Inferior parietal cortex (tissue), 1 donor: ENCODE data around the gene SC5D.
A peak's percentile ranks its signal among the peaks of the same experiment; 100 is the strongest.

Experiments used
- DNase-seq: peaks from one replicate; pipeline ENCODE4 v3.0.0-alpha.2; 2016; ENCODE audit errors: extremely low spot score

The SC5D gene

DNA sequence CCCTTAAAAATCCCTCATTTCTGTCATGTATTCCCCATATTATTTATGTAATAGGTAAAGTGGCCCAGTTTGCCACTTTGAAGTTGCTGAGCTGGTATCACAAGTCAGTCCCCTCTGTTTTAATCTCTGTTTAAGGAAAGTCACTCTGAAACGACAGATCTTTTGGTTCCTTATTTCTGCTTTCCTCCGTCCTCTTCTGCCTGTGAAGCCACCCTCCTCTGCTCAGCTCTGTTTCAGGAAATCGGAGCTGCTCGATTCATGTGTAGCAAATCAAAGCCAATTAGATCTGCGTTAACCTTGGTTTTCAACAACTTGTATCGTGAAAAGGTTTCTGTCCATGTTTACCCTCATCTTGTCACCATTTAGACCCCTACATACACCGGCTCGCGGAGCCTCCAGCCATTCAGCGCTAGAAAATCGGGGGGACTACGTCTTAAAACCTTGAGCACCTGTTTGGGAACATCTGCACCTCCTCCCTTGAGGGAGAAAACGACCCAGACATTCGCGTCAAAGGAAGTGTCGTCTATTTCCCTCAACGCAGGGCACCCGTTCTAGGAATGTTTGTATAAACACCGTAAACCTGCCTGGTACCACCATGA, 576 bp upstream of the SC5D start:
- DNase-seq = no peak

DNA sequence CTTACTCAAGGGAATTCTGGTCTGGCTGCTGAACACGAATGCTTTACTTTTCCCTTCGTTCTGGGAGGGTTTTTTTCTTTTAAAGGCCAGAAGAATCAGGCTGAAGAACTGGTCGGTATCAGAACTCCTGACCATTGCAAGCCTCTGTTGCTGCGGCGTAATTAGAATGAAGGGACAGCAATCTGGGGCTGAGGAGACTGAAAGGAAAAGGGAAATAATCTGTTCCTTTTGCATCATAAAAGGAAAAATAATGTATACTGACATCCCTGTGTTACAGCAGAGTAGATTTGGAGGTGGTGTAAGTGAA, 670 bp downstream of the SC5D start:
- peak; percentile 42 for DNase-seq

DNA sequence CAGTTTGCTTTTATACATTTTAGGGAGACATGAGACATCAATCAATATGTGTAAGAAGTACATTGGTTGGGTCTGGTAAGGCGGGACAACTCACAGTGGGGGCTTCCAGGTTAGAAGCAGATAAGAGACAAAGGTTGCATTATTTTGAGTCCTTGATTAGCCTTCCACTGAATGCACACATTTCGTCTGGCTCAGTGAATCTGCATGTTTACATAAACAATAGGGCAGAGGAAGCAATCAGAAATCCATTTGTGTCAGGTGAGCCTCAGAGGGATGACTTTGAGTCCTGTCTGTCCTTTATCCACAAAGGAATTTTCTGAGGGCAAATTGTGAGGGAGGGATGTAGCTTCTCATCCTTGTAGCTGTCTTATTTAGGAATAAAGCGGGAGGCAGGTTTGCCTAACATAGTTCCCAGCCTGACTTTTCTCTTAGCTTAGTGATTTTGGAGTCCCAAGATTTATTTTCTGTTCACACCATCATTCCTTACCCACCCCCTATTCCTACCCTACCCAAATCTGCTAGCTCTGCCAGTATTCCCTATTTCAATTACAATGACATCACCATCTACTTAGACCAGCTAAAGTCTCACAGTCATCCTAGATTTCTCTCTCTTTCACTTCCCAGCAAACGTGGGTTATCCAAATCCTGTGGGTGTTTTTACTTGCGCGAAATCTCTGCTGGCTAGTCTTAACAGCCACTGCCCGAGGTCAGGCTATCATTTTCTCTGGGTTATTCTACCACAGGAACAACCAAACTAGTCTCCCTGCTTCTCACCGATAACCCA, 2.9 kb downstream of the SC5D start:
- no peak for DNase-seq

DNA sequence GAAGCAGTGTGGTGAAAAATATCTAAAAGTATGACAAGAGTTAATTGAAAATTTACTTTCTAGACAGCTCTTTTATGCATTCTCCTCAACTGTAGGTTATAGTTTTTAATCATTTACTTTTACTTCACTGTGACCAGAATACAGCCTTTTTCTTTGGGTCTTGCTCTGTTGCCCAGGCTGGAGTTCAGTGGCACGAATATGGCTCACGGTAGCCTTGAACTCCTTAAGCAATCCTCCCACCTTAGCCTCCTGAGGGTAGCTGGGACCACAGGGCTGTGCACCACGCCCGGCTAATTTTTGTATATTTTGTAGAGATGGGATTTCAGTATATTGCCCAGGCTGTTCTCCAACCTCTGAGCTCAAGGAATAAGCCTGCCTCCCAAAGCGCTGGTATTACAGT, 5.3 kb downstream of the SC5D start:
- no peak for DNase-seq

DNA sequence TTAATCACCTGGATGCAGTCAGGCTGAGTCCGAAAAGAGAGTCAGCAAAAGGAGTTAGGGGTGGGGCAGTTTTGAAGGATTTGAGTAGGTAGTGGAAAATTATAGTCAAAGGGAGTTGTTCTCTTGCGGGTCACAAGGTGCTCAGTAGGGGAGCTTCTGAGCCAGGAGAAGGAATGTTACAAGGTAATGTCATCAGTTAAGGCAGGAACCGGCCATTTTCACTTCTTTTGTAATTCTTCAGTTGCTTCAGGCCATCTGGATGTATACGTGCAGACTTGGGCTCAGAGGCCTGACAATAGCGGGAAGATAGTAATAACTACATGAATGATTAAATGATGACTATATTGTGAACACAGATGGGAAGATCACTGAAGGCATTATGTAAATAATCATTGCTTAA, 6.2 kb downstream of the SC5D start:
- no peak for DNase-seq

DNA sequence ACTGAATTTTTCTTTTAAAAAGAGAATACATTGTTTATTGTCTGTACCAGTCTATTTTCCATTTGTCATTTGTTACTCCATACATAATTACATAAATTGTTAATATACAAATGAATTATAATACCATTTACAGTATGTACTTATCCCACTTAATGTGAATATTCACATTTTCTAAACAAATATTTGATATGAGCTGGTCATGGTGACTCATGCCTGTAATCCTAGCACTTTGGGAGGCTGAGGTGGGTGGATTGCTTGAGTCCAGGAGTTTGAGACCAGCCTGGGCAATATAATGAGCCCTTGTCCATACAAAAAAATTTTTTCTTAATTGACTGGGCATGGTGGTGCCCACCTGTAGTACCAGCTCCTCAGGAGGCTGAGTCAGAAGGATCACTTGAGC, 6.8 kb downstream of the SC5D start:
- DNase-seq = no peak

DNA sequence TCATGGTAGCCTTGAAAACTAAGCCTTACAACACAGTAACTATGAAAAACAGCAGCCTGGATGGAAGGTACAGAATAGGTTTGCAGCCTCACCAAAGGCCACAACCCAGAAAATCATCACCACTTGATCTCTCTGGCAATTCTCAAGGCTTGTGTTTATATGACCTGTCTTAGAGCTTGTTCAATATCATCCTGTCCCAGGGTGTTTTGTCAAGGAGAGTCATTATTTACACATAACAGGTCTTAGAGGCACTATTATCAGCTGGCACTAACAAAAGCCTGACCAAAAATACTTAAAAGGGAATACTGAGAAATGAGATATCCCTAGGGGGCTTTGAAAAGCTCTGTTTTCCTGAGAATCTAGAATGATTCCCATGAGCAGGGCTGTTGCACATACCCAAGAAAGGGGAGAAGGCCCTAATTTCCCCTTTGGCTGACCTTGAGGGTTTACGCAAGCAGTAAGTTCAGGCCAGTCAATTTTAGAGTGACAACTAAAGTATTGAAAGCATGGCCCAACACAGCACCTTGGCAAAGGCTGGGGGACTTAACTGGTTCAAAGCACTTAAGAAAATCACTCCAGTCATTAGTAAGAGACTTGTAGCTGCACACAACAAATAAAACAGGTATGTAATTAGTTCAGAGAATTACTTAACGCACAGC, 7.9 kb downstream of the SC5D start:
- no peak for DNase-seq

DNA sequence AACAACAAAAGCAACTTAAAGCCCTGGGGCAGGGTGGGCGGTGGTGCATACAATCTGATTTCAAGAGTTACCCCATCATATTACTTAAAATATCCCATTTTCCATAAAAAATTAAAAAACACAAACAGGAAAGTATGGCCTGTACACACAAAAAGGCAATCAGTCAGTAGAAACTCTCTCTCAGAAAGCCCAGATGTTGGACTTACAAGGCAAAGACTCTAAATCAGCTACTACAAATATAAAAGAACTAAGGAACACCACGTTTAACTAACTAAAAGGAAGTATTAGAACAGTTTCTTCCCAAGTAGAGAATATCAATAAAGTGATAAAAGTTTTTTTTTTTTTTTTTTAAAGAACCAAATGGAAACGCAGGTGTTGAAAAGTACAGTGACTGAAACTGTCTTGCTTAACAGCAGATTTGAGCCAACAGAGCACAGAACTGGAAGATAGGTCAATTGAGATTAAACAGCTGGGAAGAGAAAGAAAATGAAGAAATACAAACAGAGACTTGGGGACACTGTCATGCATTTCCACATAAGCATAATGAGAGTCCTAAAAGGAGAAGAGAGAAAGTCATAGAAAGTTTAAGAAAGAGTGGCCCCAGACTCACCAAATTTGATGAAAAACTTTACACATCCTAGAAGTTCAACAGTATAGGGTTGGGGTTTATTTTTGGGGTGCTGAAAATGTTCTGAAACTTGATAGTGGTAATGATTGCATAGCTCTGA, 8.6 kb downstream of the SC5D start:
- DNase-seq = no peak

DNA sequence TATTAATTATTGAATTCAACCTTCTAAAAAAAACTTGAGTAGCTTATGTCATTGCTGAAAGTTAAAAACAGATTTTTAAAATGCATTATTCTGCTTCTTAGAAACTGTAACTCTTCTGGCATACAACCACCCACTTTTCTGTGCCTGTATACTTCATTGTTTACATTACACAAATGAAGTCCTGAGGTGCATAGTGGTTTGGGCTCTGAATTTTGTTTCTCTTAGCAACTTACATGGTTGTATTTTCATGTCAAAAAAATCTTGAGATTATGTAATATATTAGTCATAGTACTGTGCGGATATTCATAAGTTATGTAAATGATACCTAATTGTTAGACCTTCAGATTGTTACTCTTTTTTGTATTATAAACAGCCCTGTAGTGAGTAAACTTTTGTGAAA, 12.2 kb downstream of the SC5D start:
- no peak for DNase-seq

DNA sequence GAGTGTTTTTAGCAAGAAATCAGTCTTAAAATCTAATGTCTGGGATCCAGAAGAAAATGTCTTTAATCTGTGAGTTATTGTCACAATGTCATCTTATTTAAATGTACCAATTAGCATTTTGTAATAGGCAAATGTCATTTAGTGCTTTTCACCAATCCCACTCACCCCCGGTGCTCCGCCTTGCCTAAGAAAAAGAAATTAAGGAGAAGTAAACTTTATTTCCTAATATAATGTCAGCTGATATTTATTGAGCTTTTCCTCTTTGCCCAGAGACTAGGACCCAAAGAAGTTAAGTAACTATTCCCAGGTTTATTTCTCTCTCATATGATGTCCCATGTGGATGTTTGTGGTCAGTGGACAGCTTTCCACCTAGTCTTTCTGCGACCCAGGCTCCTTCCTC, 16.2 kb downstream of the SC5D start:
- no peak for DNase-seq

DNA sequence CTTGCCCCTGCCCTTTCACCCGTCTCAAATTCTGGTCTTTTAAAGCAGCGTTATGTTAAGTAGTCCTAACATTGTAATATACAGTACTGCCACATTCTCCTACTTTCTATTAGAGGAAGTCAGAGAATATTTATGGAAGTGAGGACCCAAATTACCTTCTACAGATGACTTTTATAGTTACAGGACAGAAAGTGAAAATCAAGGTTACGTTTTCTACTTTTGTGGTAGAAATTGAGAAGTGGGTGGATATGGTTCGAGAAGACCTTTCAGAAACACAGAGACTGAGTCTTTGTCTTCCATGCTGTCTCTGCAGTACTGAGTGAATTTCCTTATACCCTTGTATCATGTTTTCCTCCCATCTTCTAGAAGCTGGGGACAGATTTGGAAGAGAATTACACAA, 17.1 kb downstream of the SC5D start:
- no peak for DNase-seq

DNA sequence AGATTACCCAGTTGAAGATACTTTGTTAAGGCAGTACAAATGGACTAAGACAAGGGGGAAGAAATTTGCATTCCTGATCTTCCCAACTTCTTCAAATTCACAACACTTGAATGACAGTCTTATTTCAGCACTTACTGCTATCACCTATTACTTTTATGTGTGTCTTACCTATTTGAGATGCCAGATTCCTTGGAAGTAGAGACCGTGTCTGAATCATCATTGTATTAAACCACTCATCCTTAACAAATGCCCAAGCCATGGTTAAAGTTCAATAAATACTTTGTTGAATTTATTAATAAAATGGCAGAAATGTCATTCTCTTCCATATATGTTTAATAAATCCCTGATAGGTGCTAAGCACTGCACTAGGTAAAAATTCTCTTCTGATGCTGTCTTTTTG, 18.3 kb downstream of the SC5D start:
- DNase-seq = no peak

DNA sequence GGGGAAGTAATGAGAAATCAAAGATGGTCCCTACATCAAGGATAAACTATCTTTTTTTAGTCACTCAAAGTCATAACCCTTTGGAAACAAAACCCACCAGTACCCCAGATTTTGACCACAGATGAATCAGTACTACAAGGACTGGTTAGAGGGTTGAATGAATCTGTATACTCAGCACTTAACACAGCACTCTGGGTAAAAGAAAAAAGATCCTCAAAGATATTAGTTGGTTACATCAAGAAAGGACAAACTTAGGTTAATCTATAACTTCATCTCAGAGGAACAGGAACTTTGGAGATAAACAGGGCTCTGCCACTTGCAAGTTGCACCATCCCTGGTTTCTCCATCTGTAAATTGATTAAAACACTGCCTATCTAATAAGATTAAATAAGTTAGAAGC, 18.8 kb downstream of the SC5D start:
- no peak for DNase-seq

DNA sequence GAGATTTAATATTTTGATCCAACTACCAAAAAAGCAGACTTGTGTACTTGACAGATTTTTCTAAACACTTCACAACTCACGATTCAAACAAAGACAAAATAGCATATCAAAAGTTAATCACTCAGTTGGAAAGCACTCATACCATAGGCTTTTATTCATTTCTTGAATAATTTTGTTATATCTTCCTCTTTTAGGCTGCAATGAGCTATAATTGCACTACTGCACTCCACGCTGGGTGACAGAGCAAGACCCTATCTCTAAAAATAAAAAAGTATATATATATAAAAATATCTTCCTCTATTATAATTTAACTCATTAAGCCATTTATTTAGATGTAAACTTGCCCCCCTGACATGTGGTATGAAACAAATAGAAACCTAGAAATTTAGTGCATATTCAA, 19.9 kb downstream of the SC5D start:
- no peak for DNase-seq

DNA sequence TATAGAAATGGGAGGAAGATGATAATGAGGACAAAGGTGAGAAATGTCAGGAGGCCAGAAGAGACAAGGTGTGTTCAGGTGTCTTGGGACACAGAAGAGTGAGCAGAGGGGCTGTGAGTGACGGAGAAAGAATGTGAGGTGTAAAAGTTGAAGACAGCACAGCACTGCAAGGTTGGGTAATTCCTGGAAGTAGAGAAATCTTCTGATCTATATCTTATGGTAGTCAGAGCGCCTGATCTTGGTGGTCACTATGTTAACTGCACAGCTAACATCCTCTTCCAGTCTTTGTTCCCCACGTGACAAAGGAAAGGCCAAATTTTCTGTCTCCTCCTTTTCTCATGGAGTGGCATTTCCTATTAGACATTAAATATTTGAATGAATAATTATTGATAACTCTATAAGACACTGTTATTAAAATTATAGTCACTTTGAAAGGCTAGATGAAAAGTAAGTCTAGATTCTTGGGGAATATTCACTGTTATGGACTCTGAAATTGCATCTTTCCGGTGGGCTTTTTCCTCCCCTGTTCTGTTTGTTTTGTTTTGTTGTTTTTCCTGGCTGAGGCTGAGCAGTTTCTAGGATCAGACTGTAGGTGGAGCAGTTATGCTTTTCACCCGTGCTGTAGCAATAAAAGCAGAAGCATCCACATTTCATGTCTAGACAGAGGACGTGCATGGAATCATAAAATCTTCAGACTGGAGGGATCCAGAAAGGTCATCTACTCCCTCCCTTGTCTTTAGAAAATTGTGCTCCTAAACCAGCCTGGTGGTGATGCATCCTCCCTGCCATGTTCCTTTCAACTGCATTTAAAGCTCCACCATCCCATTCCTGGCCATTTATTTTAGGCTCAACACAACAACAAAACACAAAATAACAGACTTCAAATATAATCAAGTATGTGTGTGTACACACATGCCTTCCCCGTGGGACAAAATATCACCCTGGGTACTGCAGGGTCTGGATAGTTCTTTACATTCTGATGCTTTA, 26.6 kb downstream of the SC5D start:
- peak; percentile 70 for DNase-seq

DNA sequence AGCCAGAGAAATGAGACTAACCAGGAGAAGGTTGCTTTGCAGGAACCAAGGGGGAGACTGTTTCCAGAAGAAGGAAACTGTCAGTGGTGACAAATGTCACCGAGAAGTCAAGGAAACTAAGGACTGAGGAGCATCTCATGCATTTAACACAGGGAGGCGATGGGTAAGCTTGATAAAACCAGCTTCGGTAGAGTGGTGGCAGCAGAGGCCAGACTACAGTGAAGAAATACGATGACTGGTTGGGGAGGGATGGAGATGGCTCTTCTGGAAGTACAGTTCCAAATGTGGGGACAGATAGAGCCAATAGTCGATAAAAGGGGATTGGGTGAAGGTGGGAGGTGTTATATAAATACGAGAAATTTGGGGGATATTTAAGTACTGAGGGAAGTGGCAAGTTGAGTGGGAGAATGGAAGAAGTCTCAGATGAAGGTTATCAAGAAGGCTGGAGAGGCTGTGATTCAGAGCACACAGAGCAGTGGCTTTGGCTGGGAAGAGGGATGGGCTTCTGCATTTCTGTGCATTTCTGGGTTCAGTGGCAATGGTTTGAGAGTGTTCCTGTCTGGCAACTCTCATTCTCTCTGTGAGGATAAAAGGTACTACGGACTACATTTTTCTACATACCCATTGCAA, 29.2 kb downstream of the SC5D start:
- peak; percentile 82 for DNase-seq

DNA sequence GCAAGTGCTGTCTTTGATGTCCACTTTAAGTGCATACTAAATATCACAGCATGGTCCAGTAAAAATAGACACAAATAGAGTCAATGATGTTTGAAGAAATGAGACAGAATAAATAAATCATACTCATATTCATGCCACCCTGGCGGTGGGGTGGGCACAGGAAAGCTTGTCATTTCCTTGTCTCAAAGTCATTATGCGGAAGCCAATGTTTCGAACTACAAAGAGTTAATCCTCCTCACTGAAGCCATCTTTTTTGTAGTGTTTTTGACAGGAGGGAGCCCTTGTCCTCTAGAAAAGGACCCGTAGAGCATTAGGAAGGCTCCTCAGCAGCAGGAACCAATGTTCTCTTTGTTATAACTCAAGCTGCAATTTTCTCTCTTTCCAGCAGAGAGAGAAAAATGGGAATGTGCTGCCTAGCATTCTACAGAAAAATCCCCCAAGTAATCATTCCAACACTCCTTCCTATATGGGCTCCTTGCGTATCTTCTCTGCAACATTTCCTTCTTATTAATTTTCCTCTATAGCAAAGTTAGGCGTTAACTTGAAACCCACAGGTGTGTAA, 30.6 kb downstream of the SC5D start:
- no peak for DNase-seq

DNA sequence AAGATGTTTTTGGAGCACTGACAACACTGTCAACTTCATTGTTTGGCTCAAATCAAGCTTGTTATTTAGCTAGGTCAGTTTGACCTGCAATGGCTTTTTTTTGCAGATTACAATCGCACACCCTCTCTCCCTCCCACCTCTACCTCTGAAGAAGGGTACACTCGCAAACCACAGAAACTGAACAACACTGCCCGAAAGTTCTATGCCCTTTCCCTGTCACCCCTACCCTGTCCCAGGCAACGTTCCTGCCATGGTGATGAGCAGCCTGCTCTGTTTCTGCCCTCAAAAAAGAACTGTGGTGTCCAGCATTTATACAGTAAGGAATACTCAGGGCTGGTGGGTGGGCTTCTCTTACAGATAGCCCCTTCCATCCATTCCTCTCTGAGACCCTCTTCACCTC, 33.7 kb downstream of the SC5D start:
- DNase-seq = no peak

DNA sequence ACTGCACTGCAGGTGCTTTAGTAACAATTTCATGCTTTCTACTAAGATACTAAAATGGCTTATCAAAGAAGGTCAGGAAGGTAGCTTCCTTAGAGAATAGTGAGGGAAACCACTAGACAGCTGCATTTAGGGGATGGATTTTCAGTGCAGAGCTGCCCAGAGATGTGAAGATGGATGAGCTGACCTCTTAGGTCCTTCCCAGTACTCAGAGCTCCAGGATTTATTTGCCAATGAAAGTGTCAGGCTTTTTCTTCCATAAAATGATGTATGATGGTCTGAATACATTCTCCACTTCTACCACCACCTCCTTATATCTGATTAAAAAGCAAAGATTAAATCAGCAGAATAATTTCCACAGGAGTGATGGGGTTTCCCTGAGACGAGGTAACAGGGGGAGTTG, 35.0 kb downstream of the SC5D start:
- DNase-seq = no peak

DNA sequence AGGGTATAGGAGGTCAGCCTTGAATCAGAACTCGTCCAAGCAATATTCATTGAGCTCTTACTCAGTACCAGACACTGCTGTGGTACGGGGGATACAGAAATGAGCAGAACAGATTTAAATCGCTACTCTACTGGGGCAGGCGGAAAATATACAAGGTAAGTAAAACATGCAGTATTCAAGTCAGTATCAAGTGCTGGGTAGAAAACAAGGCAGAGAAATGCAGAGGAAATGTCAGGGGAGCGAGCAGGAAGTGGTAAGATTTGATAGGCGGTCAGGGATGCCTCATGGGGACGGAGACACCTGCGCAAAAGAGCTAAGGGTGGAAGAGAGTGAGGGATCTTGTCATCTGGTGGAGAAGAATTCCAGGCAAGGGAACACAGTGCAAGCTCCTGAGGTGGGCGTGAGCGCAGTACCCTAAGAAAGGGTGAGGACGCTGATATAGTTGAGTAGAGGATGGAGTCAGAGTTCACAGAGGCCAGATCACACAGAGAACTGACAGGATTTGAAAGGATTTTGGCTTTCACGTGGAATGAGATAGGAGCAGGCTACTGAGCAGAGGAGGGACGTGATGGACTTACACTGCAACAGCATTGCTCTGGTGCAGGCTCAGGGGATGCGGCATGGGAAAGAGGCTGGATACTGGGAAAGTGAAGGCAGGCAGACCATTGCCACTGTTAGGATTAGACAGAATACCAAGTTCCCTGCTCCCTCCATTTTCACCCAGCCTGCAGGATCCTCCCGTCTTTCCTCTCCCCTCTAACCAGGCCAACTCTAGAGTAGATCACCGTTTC, 35.8 kb downstream of the SC5D start:
- no peak for DNase-seq
